ENCODE data around the gene KCNA10.

The KCNA10 gene

DNA sequence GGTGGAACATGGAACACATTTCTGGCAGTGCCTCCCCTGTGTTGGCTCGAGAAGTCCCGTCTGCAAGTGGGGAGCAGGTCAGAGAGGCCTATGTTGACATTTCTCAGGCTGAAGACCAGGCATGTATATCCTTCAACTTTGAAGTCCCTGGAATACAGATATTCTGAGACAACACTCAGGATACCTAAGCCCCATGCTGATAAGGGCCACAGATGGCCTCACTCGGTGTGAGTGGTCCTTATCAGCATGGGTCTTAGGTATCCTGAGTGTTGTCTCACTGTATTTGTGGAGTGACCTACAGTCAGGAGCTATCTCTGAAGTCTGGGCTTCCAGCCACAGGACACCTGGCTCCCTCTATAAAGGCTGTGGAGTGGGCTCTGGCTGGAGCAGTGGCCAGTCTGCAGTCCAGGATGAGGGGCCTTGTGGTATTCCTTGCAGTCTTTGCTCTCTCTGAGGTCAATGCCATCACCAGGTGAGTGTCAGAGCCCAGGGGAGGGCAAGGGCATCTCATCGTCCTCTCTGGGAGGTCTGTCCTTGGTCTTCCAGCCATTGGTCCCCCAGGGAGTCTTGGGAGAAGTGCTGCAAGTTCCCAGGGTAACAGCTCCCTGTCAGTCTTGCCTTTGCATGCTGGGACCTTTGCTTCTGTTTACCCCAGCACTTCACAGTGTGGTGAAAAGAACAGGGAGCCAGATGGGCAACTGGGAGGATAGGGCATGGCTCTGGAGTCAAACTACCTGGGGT lies 38.4 kb downstream of the KCNA10 start:
- H3K4me1 ChIP-seq (ENCODE audit: low read length), result no peaks in the 10 kb centered on the region
- no peaks in the 10 kb centered on the region for H3K79me2 ChIP-seq (ENCODE audit: low read length)
- no peak for DNase-seq
- H3K9me2 ChIP-seq (replicated peaks; ENCODE audit: insufficient read depth, low read length), result no peaks in the 10 kb centered on the region
- H3K9ac ChIP-seq (ENCODE audit: low read length), result no peak overlapping the region
- no peak overlapping the region for H3K4me2 ChIP-seq (ENCODE audit: low read depth, low read length)
- H3K9me3 ChIP-seq (replicated peaks; ENCODE audit: insufficient read depth, low read length), result no peaks in the 10 kb centered on the region
- H3K27ac ChIP-seq (ENCODE audit: low read length), result no peak overlapping the region
- H2AFZ ChIP-seq (ENCODE audit: low read length), result no peak overlapping the region
- no peaks in the 10 kb centered on the region for H3K36me3 ChIP-seq (replicated peaks; ENCODE audit: insufficient read depth, low read length)
- no peak overlapping the region for H3K4me3 ChIP-seq (ENCODE audit: low read length)
- no peaks in the 10 kb centered on the region for H3F3A ChIP-seq (ENCODE audit: insufficient read depth, low read length)
- H4K20me1 ChIP-seq (ENCODE audit: insufficient read depth, low read length), result no peaks in the 10 kb centered on the region
- H3K27me3 ChIP-seq (replicated peaks; ENCODE audit: insufficient read depth, low read length), result no peaks in the 10 kb centered on the region
- TF ChIP-seq, protein P1, sequence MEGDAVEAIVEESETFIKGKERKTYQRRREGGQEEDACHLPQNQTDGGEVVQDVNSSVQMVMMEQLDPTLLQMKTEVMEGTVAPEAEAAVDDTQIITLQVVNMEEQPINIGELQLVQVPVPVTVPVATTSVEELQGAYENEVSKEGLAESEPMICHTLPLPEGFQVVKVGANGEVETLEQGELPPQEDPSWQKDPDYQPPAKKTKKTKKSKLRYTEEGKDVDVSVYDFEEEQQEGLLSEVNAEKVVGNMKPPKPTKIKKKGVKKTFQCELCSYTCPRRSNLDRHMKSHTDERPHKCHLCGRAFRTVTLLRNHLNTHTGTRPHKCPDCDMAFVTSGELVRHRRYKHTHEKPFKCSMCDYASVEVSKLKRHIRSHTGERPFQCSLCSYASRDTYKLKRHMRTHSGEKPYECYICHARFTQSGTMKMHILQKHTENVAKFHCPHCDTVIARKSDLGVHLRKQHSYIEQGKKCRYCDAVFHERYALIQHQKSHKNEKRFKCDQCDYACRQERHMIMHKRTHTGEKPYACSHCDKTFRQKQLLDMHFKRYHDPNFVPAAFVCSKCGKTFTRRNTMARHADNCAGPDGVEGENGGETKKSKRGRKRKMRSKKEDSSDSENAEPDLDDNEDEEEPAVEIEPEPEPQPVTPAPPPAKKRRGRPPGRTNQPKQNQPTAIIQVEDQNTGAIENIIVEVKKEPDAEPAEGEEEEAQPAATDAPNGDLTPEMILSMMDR (IDR thresholded peaks at IDR 0.05; ENCODE audit: low read length), result no peak
- TF ChIP-seq EZH2phosphoT487 (IDR thresholded peaks at IDR 0.05; ENCODE audit: low read length), result no peak
- TF ChIP-seq EZH2 (optimal IDR thresholded peaks at IDR 0.05; ENCODE audit: low read depth, low read length), result no peak

GRCh38 chr1:110478886-110479285 lies 40.1 kb downstream of the KCNA10 start:
- Histone ChIP-seq H3K4me3 (ENCODE audit: low read length) (no peak overlapping the region), H4K20me1 (ENCODE audit: insufficient read depth, low read length) (no peaks in the 10 kb centered on the region), H3K27me3 (replicated peaks; ENCODE audit: insufficient read depth, low read length) (no peaks in the 10 kb centered on the region), H3K4me2 (ENCODE audit: low read depth, low read length) (no peak overlapping the region), H3K79me2 (ENCODE audit: low read length) (no peaks in the 10 kb centered on the region), H3F3A (ENCODE audit: insufficient read depth, low read length) (no peaks in the 10 kb centered on the region), H3K9me2 (replicated peaks; ENCODE audit: insufficient read depth, low read length) (no peaks in the 10 kb centered on the region), H3K9ac (ENCODE audit: low read length) (no peak overlapping the region), H3K9me3 (replicated peaks; ENCODE audit: insufficient read depth, low read length) (no peaks in the 10 kb centered on the region), H3K27ac (ENCODE audit: low read length) (no peak overlapping the region), H2AFZ (ENCODE audit: low read length) (no peak overlapping the region), H3K4me1 (ENCODE audit: low read length) (no peaks in the 10 kb centered on the region), H3K36me3 (replicated peaks; ENCODE audit: insufficient read depth, low read length) (no peaks in the 10 kb centered on the region)
- DNase-seq, result no peak
- TF ChIP-seq, protein P1 (IDR thresholded peaks at IDR 0.05; ENCODE audit: low read length), result no peak
- TF ChIP-seq EZH2 (optimal IDR thresholded peaks at IDR 0.05; ENCODE audit: low read depth, low read length) (no peak), EZH2phosphoT487 (IDR thresholded peaks at IDR 0.05; ENCODE audit: low read length) (no peak)

GRCh38 chr1:110477967-110478640 lies 40.9 kb downstream of the KCNA10 start:
- H3K4me3 ChIP-seq (ENCODE audit: low read length), result no peak overlapping the region
- DNase-seq, result no peak
- no peak overlapping the region for H3K4me2 ChIP-seq (ENCODE audit: low read depth, low read length)
- H3K27ac ChIP-seq (ENCODE audit: low read length), result no peak overlapping the region
- H3K36me3 ChIP-seq (replicated peaks; ENCODE audit: insufficient read depth, low read length), result no peaks in the 10 kb centered on the region
- no peaks in the 10 kb centered on the region for H4K20me1 ChIP-seq (ENCODE audit: insufficient read depth, low read length)
- no peaks in the 10 kb centered on the region for H3K4me1 ChIP-seq (ENCODE audit: low read length)
- H3F3A ChIP-seq (ENCODE audit: insufficient read depth, low read length), result no peaks in the 10 kb centered on the region
- H3K27me3 ChIP-seq (replicated peaks; ENCODE audit: insufficient read depth, low read length), result no peaks in the 10 kb centered on the region
- no peak overlapping the region for H2AFZ ChIP-seq (ENCODE audit: low read length)
- H3K9ac ChIP-seq (ENCODE audit: low read length), result no peak overlapping the region
- TF ChIP-seq EZH2phosphoT487 (IDR thresholded peaks at IDR 0.05; ENCODE audit: low read length) (no peak), EZH2 (optimal IDR thresholded peaks at IDR 0.05; ENCODE audit: low read depth, low read length) (no peak)
- TF ChIP-seq, protein P1 (IDR thresholded peaks at IDR 0.05; ENCODE audit: low read length), result no peak
- H3K9me2 ChIP-seq (replicated peaks; ENCODE audit: insufficient read depth, low read length), result no peaks in the 10 kb centered on the region
- no peaks in the 10 kb centered on the region for H3K9me3 ChIP-seq (replicated peaks; ENCODE audit: insufficient read depth, low read length)
- H3K79me2 ChIP-seq (ENCODE audit: low read length), result no peaks in the 10 kb centered on the region

All from MM.1S (cell line).